Fibroblast of lung (primary cell): ENCODE data around the gene TTC27. TPM values are rescaled to one million over a fixed set of nuclear protein-coding genes. Genes with fewer than 3 reads are reported as not detected.

Experiments used
- DNase-seq, 2 donors: peaks; one replicate each; pipeline versions ENCODE4 v3.0.0 to v3.0.0-alpha.2; 2010; ENCODE audit warnings: low read depth in 2 of 2
- H2AFZ ChIP-seq: 2 replicates; pipeline ENCODE4 v1.5.1; 2012; ENCODE audit warnings: low read length, control low read depth, inconsistent platforms
- H3K27ac ChIP-seq: 2 replicates; pipeline ENCODE4 v1.5.1; 2011; ENCODE audit warnings: low read length, control low read depth; ENCODE audit not compliant: insufficient read depth
- H3K27me3 ChIP-seq: 2 replicates; pipeline ENCODE4 v1.5.1; 2011; ENCODE audit warnings: mild to moderate bottlenecking, low read length; ENCODE audit not compliant: control insufficient read depth, insufficient read depth
- H3K36me3 ChIP-seq: 2 replicates; pipeline ENCODE4 v1.5.1; 2011; ENCODE audit warnings: low read length; ENCODE audit not compliant: control insufficient read depth, insufficient read depth
- H3K4me1 ChIP-seq: 2 replicates; pipeline ENCODE4 v1.5.1; 2011; ENCODE audit warnings: low read length; ENCODE audit not compliant: control insufficient read depth, insufficient read depth; ENCODE audit errors: extremely low read depth
- H3K4me2 ChIP-seq: 2 replicates; pipeline ENCODE4 v1.5.1; 2011; ENCODE audit warnings: low read length, control low read depth; ENCODE audit not compliant: insufficient read depth; ENCODE audit errors: extremely low read depth
- H3K4me3 ChIP-seq, 4 experiments: fragments of 200-600 bp in 1 of 4; sonication (generic) in 1 of 4; replicated peaks in 1 of 4; 2 replicates each; pipeline ENCODE4 v1.5.1; 2011 to 2016; ENCODE audit warnings: low read length in 4 of 4, low read depth in 3 of 4, mild to moderate bottlenecking in 3 of 4, control low read depth in 2 of 4, inconsistent platforms in 1 of 4, mixed read lengths in 1 of 4; ENCODE audit not compliant: insufficient read depth in 1 of 4; ENCODE audit errors: control extremely low read depth in 1 of 4
- H3K79me2 ChIP-seq: 2 replicates; pipeline ENCODE4 v1.5.1; 2012; ENCODE audit warnings: mild to moderate bottlenecking, low read length, inconsistent platforms; ENCODE audit not compliant: control insufficient read depth, insufficient read depth
- H3K9ac ChIP-seq: 2 replicates; pipeline ENCODE4 v1.5.1; 2011; ENCODE audit warnings: mild to moderate bottlenecking, low read length, control low read depth; ENCODE audit not compliant: insufficient read depth
- H3K9me3 ChIP-seq: 2 replicates; pipeline ENCODE4 v1.5.1; 2012; ENCODE audit warnings: low read depth, low read length; ENCODE audit not compliant: control insufficient read depth, insufficient read depth
- H4K20me1 ChIP-seq: 2 replicates; pipeline ENCODE4 v1.5.1; 2011; ENCODE audit warnings: low read length; ENCODE audit not compliant: control insufficient read depth, insufficient read depth; ENCODE audit errors: extremely low read depth
- EZH2 ChIP-seq: IDR thresholded peaks from 2 replicates; pipeline ENCODE4 v1.5.1; 2012; ENCODE audit warnings: low read length, control low read depth, mild to moderate bottlenecking; ENCODE audit errors: missing control alignments
- polyA plus RNA-seq, 2 donors: library from polyadenylated mRNA; depleted of rRNA in 1 of 2; stranded (reverse) in 1 of 2; unstranded in 1 of 2; fragments of >200 nt; gene quantifications; 2 replicates each; pipeline ENCODE4 v1.2.1, GENCODE V29; 2011 to 2012; ENCODE audit warnings: missing spikeins in 1 of 2
- total RNA-seq: library from RNA; depleted of rRNA; stranded (reverse); fragments of >200 nt; gene quantifications from 2 replicates; pipeline ENCODE4 v1.2.1, GENCODE V29; 2014
- TF ChIP-seq, protein P1 (sequence below), 2 donors: IDR thresholded peaks in 1 of 2; conservative IDR thresholded peaks in 1 of 2; 1 replicate in 1 of 2; 2 replicates in 1 of 2; pipeline ENCODE4 v1.5.1; 2011 to 2012; ENCODE audit warnings: low read length in 2 of 2, control low read depth in 1 of 2, inconsistent platforms in 1 of 2, low read depth in 1 of 2, mild to moderate bottlenecking in 1 of 2

TTC27 gene
- total and polyA plus RNA-seq, 2 donors (not counting 1 experiment from before 2014, with no cell fraction given), result 15.7 to 19.3 TPM

DNA sequence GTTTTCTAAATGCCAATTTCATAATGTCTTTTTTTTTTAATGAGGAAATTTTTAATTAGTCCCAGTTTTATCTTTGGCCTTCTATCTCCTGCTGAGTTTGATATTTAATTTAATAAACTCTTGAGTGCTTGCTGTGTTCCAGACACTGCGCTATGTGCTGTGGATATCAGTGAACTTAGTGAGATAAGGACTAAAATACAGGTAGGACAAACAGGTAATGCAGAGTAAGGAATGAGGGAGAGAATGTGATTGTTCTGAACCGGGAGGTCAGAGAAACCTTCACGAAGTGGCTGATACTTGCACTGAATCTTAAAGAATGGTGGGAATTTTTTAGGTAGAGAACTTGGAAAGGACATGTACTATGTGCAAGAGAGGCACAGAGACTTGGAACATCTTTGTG is 28.2 kb downstream of the TTC27 start:
- Histone ChIP-seq H3K4me3 (no peak overlapping the region), H2AFZ (no peak overlapping the region), H3K36me3 (no peaks in the 10 kb centered on the region), H3K27ac (no peak overlapping the region), H3K4me1 (no peaks in the 10 kb centered on the region), H3K9ac (no peak overlapping the region), H4K20me1 (no peaks in the 10 kb centered on the region), H3K9me3 (no peaks in the 10 kb centered on the region), H3K4me2 (no peak overlapping the region), H3K79me2 (no peaks in the 10 kb centered on the region), H3K27me3 (no peaks in the 10 kb centered on the region)
- TF ChIP-seq EZH2, result no peak
- TF ChIP-seq, protein P1, sequence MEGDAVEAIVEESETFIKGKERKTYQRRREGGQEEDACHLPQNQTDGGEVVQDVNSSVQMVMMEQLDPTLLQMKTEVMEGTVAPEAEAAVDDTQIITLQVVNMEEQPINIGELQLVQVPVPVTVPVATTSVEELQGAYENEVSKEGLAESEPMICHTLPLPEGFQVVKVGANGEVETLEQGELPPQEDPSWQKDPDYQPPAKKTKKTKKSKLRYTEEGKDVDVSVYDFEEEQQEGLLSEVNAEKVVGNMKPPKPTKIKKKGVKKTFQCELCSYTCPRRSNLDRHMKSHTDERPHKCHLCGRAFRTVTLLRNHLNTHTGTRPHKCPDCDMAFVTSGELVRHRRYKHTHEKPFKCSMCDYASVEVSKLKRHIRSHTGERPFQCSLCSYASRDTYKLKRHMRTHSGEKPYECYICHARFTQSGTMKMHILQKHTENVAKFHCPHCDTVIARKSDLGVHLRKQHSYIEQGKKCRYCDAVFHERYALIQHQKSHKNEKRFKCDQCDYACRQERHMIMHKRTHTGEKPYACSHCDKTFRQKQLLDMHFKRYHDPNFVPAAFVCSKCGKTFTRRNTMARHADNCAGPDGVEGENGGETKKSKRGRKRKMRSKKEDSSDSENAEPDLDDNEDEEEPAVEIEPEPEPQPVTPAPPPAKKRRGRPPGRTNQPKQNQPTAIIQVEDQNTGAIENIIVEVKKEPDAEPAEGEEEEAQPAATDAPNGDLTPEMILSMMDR (conservative IDR thresholded peaks at IDR 0.05 in 1 of 2, IDR thresholded peaks at IDR 0.05 in 1 of 2; ENCODE audit: low read depth in 1 of 2, low read length in 2 of 2), result no peak
- no peak for DNase-seq

DNA sequence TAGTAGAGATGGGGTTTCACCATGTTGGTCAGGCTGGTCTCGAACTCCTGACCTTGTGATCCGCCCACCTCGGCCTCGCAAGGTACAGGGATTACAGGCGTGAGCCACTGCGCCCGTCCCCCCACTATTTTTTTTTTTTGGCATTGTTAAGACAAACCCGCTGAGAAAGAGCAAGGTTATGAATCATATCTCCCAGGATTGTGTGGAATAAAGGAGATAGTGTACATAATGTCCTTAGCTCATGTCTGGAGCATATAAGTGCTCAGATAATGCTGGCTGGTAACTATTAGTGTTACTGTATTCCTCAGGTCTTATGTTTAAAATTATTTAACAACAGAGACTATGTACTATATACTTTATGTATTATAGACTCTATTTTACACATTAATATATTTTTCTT is 36.0 kb downstream of the TTC27 start:
- Histone ChIP-seq H3K9ac (no peak overlapping the region), H3K27ac (no peak overlapping the region), H3K4me2 (no peak overlapping the region), H4K20me1 (no peaks in the 10 kb centered on the region), H3K79me2 (no peaks in the 10 kb centered on the region), H2AFZ (no peak overlapping the region), H3K4me3 (no peak overlapping the region), H3K9me3 (no peaks in the 10 kb centered on the region), H3K4me1 (no peaks in the 10 kb centered on the region), H3K27me3 (no peaks in the 10 kb centered on the region), H3K36me3 (no peaks in the 10 kb centered on the region)
- TF ChIP-seq, protein P1 (conservative IDR thresholded peaks at IDR 0.05 in 1 of 2, IDR thresholded peaks at IDR 0.05 in 1 of 2; ENCODE audit: low read depth in 1 of 2, low read length in 2 of 2), result no peak
- no peak for TF ChIP-seq EZH2
- peak in 1 of 2 donors; percentile 46 for DNase-seq

DNA sequence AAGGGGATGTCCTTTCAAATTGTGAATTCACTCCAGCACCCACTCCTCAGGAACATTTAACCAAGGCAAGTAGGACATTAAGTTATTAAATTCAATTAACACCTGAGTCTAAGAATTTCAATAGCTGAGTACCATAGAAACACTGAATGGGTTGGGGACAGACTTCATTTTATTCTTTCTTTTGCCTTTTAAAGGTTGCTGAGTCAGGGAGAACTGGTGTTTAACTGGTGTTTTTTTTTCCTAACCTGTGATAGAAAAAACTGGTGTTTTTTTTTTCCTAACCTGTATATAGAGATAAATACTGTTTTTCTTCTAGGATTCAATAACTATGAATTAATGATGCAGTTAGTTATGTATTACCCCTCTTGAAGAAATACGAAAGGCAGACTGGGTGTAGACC is 38.9 kb downstream of the TTC27 start:
- no peaks in the 10 kb centered on the region for H3K9me3 ChIP-seq
- no peak overlapping the region for H3K4me2 ChIP-seq
- H3K27ac ChIP-seq, result no peak overlapping the region
- no peak overlapping the region for H2AFZ ChIP-seq
- no peaks in the 10 kb centered on the region for H3K4me1 ChIP-seq
- no peak overlapping the region for H3K9ac ChIP-seq
- H3K27me3 ChIP-seq, result no peaks in the 10 kb centered on the region
- DNase-seq, result no peak
- no peak for TF ChIP-seq EZH2
- TF ChIP-seq, protein P1 (conservative IDR thresholded peaks at IDR 0.05 in 1 of 2, IDR thresholded peaks at IDR 0.05 in 1 of 2; ENCODE audit: low read depth in 1 of 2, low read length in 2 of 2), result no peak
- no peaks in the 10 kb centered on the region for H4K20me1 ChIP-seq
- no peaks in the 10 kb centered on the region for H3K79me2 ChIP-seq
- H3K4me3 ChIP-seq, result no peak overlapping the region
- H3K36me3 ChIP-seq, result no peaks in the 10 kb centered on the region
